ENCODE results near the gene MTSS2. TPM values are rescaled to one million over a fixed set of nuclear protein-coding genes. Genes with fewer than 3 reads are reported as not detected.

MTSS2 gene
- total RNA-seq, 1 experiment from 2014 or later, result 64.1 TPM

DNA sequence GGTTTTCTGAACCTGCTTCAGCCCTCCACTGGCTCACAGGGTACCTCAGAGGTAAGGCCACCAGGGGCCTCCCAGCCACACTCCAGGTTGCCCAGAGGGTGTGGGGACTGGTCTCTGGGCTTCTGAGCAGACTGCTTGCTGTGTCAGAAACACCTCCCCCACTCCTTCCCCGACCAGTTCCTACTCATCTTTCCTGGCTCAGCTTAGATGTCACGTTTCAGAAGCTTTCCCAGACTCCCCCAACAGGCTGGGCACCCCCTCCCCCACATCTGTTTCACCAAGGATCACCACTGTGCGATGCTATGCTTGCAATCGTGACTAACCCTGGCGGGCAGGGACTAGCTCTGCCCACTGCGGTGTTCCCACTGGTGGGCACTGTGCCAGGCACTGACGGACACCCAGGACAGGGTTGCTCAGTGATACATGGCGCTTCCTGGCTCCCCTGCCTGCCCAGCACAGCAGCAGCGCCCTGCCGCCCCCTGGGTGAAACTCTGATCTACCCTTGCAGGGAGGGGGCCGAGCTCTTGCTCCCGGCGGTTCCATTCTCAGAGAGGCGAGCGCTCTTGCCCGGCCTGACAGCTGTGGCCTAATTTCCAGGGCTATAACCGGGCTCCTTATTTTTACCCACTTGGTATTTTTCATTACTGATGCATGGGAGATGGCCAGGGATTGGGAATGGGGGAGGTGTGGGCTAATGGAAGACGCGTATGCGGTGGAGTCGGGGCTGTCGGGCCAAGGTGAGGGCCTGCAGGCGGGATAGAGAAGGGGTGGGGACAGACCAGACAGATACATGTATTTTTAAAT, 29.4 kb upstream of the MTSS2 start:
- Histone ChIP-seq H3K36me3 (ENCODE audit: control insufficient read depth, insufficient read depth, low read length) (no peaks in the 10 kb centered on the region; the same call in 1 of the 2 replicates), H3K27me3 (replicated peaks; ENCODE audit: control insufficient read depth, insufficient read depth, low read length) (no peaks in the 10 kb centered on the region), H3K4me3 (ENCODE audit: low read depth, low read length) (no peak overlapping the region), H3K4me1 (no peaks in the 10 kb centered on the region), H3K9me3 (no peaks in the 10 kb centered on the region)
- TF ChIP-seq CTCF (IDR thresholded peaks at IDR 0.05; ENCODE audit: insufficient read depth in 1 of 2, low read depth in 1 of 2, low read length in 1 of 2, severe bottlenecking in 1 of 2, unreplicated experiment in 1 of 2), result no peak
- POLR2A ChIA-PET, result no interaction called here
- intact Hi-C loops (cut with micrococcal nuclease; ENCODE audit: unreplicated experiment), result no loop called here
- Mint-ChIP-seq H3K9me3 (ENCODE audit: unreplicated experiment) (no peaks in the 10 kb centered on the region), H3K4me3 (ENCODE audit: unreplicated experiment) (no peak overlapping the region), H3K36me3 (ENCODE audit: insufficient read depth, unreplicated experiment) (peaks cover 19% of the 10 kb centered on the region), H3K27ac (ENCODE audit: unreplicated experiment) (no peak overlapping the region), H3K4me1 (ENCODE audit: low read depth, unreplicated experiment) (no peaks in the 10 kb centered on the region), H3K27me3 (ENCODE audit: insufficient read depth, unreplicated experiment) (no peaks in the 10 kb centered on the region)
- CTCF ChIA-PET, result no interaction called here
- no TSS peak for BruUV-seq (replicated peaks)
- no peak for DNase-seq

- Histone ChIP-seq H3K9me3 (no peaks in the 10 kb centered on the region), H3K4me1 (no peaks in the 10 kb centered on the region), H3K4me3 (ENCODE audit: low read depth, low read length) (no peak overlapping the region), H3K36me3 (ENCODE audit: control insufficient read depth, insufficient read depth, low read length) (no peaks in the 10 kb centered on the region), H3K27me3 (replicated peaks; ENCODE audit: control insufficient read depth, insufficient read depth, low read length) (no peaks in the 10 kb centered on the region)
- CTCF ChIA-PET, result no interaction called here
- Mint-ChIP-seq H3K9me3 (ENCODE audit: unreplicated experiment) (no peaks in the 10 kb centered on the region), H3K27me3 (ENCODE audit: insufficient read depth, unreplicated experiment) (no peaks in the 10 kb centered on the region), H3K27ac (ENCODE audit: unreplicated experiment) (no peak overlapping the region), H3K4me1 (ENCODE audit: low read depth, unreplicated experiment) (no peaks in the 10 kb centered on the region), H3K4me3 (ENCODE audit: unreplicated experiment) (no peak overlapping the region), H3K36me3 (ENCODE audit: insufficient read depth, unreplicated experiment) (peaks cover 16% of the 10 kb centered on the region)
- POLR2A ChIA-PET, result no interaction called here
- no TSS peak for BruUV-seq (replicated peaks)
- intact Hi-C loops (cut with micrococcal nuclease; ENCODE audit: unreplicated experiment), result no loop called here
- TF ChIP-seq CTCF (IDR thresholded peaks at IDR 0.05; ENCODE audit: insufficient read depth in 1 of 2, low read depth in 1 of 2, low read length in 1 of 2, severe bottlenecking in 1 of 2, unreplicated experiment in 1 of 2), result no peak
- DNase-seq, result no peak
Measured at GRCh38 chr16:70714581-70715054, 28.8 kb upstream of the MTSS2 start.

GRCh38 chr16:70713824-70714223, 28.0 kb upstream of the MTSS2 start:
- no peak for DNase-seq
- H3K9me3 Mint-ChIP-seq (ENCODE audit: unreplicated experiment), result no peaks in the 10 kb centered on the region
- H3K4me3 Mint-ChIP-seq (ENCODE audit: unreplicated experiment), result no peak overlapping the region
- peaks cover 11% of the 10 kb centered on the region for H3K36me3 Mint-ChIP-seq (ENCODE audit: insufficient read depth, unreplicated experiment)
- H3K27me3 Mint-ChIP-seq (ENCODE audit: insufficient read depth, unreplicated experiment), result no peaks in the 10 kb centered on the region
- intact Hi-C loops (cut with micrococcal nuclease; ENCODE audit: unreplicated experiment), result no loop called here
- no peaks in the 10 kb centered on the region for H3K27me3 ChIP-seq (replicated peaks; ENCODE audit: control insufficient read depth, insufficient read depth, low read length)
- H3K4me1 ChIP-seq, result no peaks in the 10 kb centered on the region
- H3K4me3 ChIP-seq (ENCODE audit: low read depth, low read length), result no peak overlapping the region
- no peaks in the 10 kb centered on the region for H3K9me3 ChIP-seq
- H3K4me1 Mint-ChIP-seq (ENCODE audit: low read depth, unreplicated experiment), result no peaks in the 10 kb centered on the region
- POLR2A ChIA-PET, result no interaction called here
- no peak for TF ChIP-seq CTCF (IDR thresholded peaks at IDR 0.05; ENCODE audit: insufficient read depth in 1 of 2, low read depth in 1 of 2, low read length in 1 of 2, severe bottlenecking in 1 of 2, unreplicated experiment in 1 of 2)
- H3K36me3 ChIP-seq (ENCODE audit: control insufficient read depth, insufficient read depth, low read length), result no peaks in the 10 kb centered on the region
- CTCF ChIA-PET, result no interaction called here
- BruUV-seq (replicated peaks), result no TSS peak
- no peak overlapping the region for H3K27ac Mint-ChIP-seq (ENCODE audit: unreplicated experiment)

Data from Caco-2 (cell line).